HUES6 (cell line): ENCODE data around the gene PRIM1.
A peak's percentile ranks its signal among the peaks of the same experiment; 100 is the strongest.

Experiments
- H3K27ac ChIP-seq: 2 replicates; pipeline ENCODE4 v1.7.0; 2013; ENCODE audit warnings: low read depth, mild to moderate bottlenecking, low read length, inconsistent platforms
- H3K27me3 ChIP-seq: 2 replicates; pipeline ENCODE4 v1.6.1; 2013; ENCODE audit warnings: low read length; ENCODE audit not compliant: control insufficient read depth, insufficient read depth
- H3K36me3 ChIP-seq: 2 replicates; pipeline ENCODE4 v1.6.1; 2013; ENCODE audit warnings: low read length; ENCODE audit not compliant: control insufficient read depth, insufficient read depth
- H3K4me1 ChIP-seq: 2 replicates; pipeline ENCODE4 v1.6.1; 2013; ENCODE audit warnings: low read length; ENCODE audit not compliant: control insufficient read depth, insufficient read depth
- H3K4me3 ChIP-seq: 2 replicates; pipeline ENCODE4 v1.5.1; 2013; ENCODE audit warnings: low read depth, low read length
- H3K9ac ChIP-seq: one replicate; pipeline ENCODE4 v1.6.1; 2013; ENCODE audit warnings: mild to moderate bottlenecking, low read length
- H3K9me3 ChIP-seq: 2 replicates; pipeline ENCODE4 v1.6.1; 2013; ENCODE audit warnings: low read depth, low read length; ENCODE audit not compliant: control insufficient read depth, insufficient read depth

Gene PRIM1

GRCh38 chr12:56781726-56782125 lies 29.6 kb upstream of the PRIM1 start:
- Histone ChIP-seq H3K9me3 (peaks cover 16% of the 10 kb centered on the region), H3K9ac (no peak overlapping the region), H3K36me3 (no peaks in the 10 kb centered on the region), H3K4me3 (no peak overlapping the region), H3K27me3 (no peaks in the 10 kb centered on the region), H3K4me1 (no peaks in the 10 kb centered on the region), H3K27ac (no peak overlapping the region)

GRCh38 chr12:56778756-56779155 lies 26.6 kb upstream of the PRIM1 start:
- no peaks in the 10 kb centered on the region for H3K4me1 ChIP-seq
- H3K9ac ChIP-seq: no peak overlapping the region
- H3K4me3 ChIP-seq: no peak overlapping the region
- no peak overlapping the region for H3K27ac ChIP-seq
- H3K27me3 ChIP-seq: no peaks in the 10 kb centered on the region
- H3K9me3 ChIP-seq: peaks cover 20% of the 10 kb centered on the region
- no peaks in the 10 kb centered on the region for H3K36me3 ChIP-seq

GRCh38 chr12:56776654-56777053 lies 24.5 kb upstream of the PRIM1 start:
- Histone ChIP-seq H3K4me3 (no peak overlapping the region), H3K9ac (no peak overlapping the region), H3K36me3 (no peaks in the 10 kb centered on the region), H3K9me3 (peaks cover 13% of the 10 kb centered on the region), H3K27ac (no peak overlapping the region), H3K4me1 (no peaks in the 10 kb centered on the region), H3K27me3 (no peaks in the 10 kb centered on the region)

GRCh38 chr12:56775638-56776037 lies 23.5 kb upstream of the PRIM1 start:
- Histone ChIP-seq H3K27ac (no peak overlapping the region), H3K4me1 (no peaks in the 10 kb centered on the region), H3K27me3 (no peaks in the 10 kb centered on the region), H3K36me3 (no peaks in the 10 kb centered on the region), H3K9me3 (peaks cover 13% of the 10 kb centered on the region), H3K4me3 (no peak overlapping the region), H3K9ac (no peak overlapping the region)

GRCh38 chr12:56773113-56773512 lies 21.0 kb upstream of the PRIM1 start:
- Histone ChIP-seq H3K9me3 (peaks cover 13% of the 10 kb centered on the region), H3K4me1 (peaks cover 9% of the 10 kb centered on the region), H3K36me3 (no peaks in the 10 kb centered on the region), H3K9ac (no peak overlapping the region), H3K4me3 (no peak overlapping the region), H3K27me3 (no peaks in the 10 kb centered on the region), H3K27ac (no peak overlapping the region)

GRCh38 chr12:56772625-56773024 lies 20.5 kb upstream of the PRIM1 start:
- no peaks in the 10 kb centered on the region for H3K27me3 ChIP-seq
- H3K27ac ChIP-seq: no peak overlapping the region
- peaks cover 13% of the 10 kb centered on the region for H3K9me3 ChIP-seq

GRCh38 chr12:56769868-56770267 lies 17.7 kb upstream of the PRIM1 start:
- Histone ChIP-seq H3K27me3 (no peaks in the 10 kb centered on the region), H3K9me3 (peaks cover 4% of the 10 kb centered on the region), H3K36me3 (no peaks in the 10 kb centered on the region), H3K4me3 (no peak overlapping the region), H3K27ac (no peak overlapping the region), H3K4me1 (peaks cover 22% of the 10 kb centered on the region), H3K9ac (no peak overlapping the region)

More at GRCh38 chr12:56772625-56773024, 20.5 kb upstream of the PRIM1 start:
- Histone ChIP-seq H3K9ac (no peak overlapping the region), H3K4me3 (no peak overlapping the region), H3K36me3 (no peaks in the 10 kb centered on the region), H3K4me1 (peaks cover 9% of the 10 kb centered on the region)

- Histone ChIP-seq H3K9me3 (no peaks in the 10 kb centered on the region), H3K27ac (no peak overlapping the region), H3K4me1 (peaks cover 22% of the 10 kb centered on the region), H3K27me3 (no peaks in the 10 kb centered on the region), H3K36me3 (no peaks in the 10 kb centered on the region), H3K9ac (no peak overlapping the region), H3K4me3 (no peak overlapping the region)
These were observed 16.3 kb upstream of the PRIM1 start for GRCh38 chr12:56768424-56768823.

- Histone ChIP-seq H3K27ac (no peak overlapping the region), H3K9ac (peak overlapping the region; percentile 32), H3K9me3 (no peaks in the 10 kb centered on the region), H3K4me3 (no peak overlapping the region), H3K4me1 (peaks cover 22% of the 10 kb centered on the region), H3K27me3 (no peaks in the 10 kb centered on the region), H3K36me3 (no peaks in the 10 kb centered on the region)
These were observed 14.4 kb upstream of the PRIM1 start for GRCh38 chr12:56766535-56766934.

GRCh38 chr12:56763753-56764657 lies 11.9 kb upstream of the PRIM1 start:
- no peak overlapping the region for H3K27ac ChIP-seq
- H3K9ac ChIP-seq: no peak overlapping the region
- H3K36me3 ChIP-seq: no peaks in the 10 kb centered on the region
- H3K27me3 ChIP-seq: no peaks in the 10 kb centered on the region
- no peak overlapping the region for H3K4me3 ChIP-seq
- H3K9me3 ChIP-seq: peaks cover 6% of the 10 kb centered on the region; the same call in 1 of the 2 replicates
- H3K4me1 ChIP-seq: peaks cover 12% of the 10 kb centered on the region; the same call in 1 of the 2 replicates

GRCh38 chr12:56761812-56762211 lies 9.7 kb upstream of the PRIM1 start:
- Histone ChIP-seq H3K9me3 (peaks cover 13% of the 10 kb centered on the region), H3K27me3 (no peaks in the 10 kb centered on the region), H3K9ac (no peak overlapping the region), H3K4me1 (peaks cover 12% of the 10 kb centered on the region; the same call in 1 of the 2 replicates), H3K27ac (no peak overlapping the region), H3K36me3 (no peaks in the 10 kb centered on the region), H3K4me3 (no peak overlapping the region)
